ENCODE results near the gene CFHR2. TPM values are rescaled to one million over a fixed set of nuclear protein-coding genes. Genes with fewer than 3 reads are reported as not detected.
"Not testable (repeated sequence)": the region's sequence is repeated elsewhere in the genome, so short reads cannot be mapped to it uniquely, and the experiment has no call there.

CFHR2 gene
- total RNA-seq, 2 experiments from 2014 or later, result not detected

GRCh38 chr1:196902344-196902743 lies 41.2 kb upstream of the CFHR2 start:
- Histone ChIP-seq H3K9me3 (ENCODE audit: low read length) (no peaks in the 10 kb centered on the region), H3K4me1 (ENCODE audit: insufficient read depth, low read length, poor library complexity, severe bottlenecking) (no peaks in the 10 kb centered on the region), H4K20me1 (ENCODE audit: insufficient read depth, low read length) (no peaks in the 10 kb centered on the region), H3K4me3 (ENCODE audit: low read depth, low read length, poor library complexity, severe bottlenecking) (no peak overlapping the region), H3K36me3 (ENCODE audit: insufficient read depth, low read length) (no peaks in the 10 kb centered on the region), H3K79me2 (ENCODE audit: insufficient read depth, low read depth, low read length) (no peaks in the 10 kb centered on the region), H3K27ac (ENCODE audit: low read depth, low read length, poor library complexity, severe bottlenecking) (no peak overlapping the region), H2AFZ (ENCODE audit: low read length) (no peak overlapping the region), H3K9me2 (ENCODE audit: insufficient read depth, low read length) (no peaks in the 10 kb centered on the region), H3K4me2 (ENCODE audit: low read length) (no peak overlapping the region)
- intact Hi-C loops (cut with micrococcal nuclease; ENCODE audit: unreplicated experiment), result no loop called here
- DNase-seq (ENCODE audit: low spot score), result no peak
- no TSS peak for BruUV-seq (replicated peaks)
- TF ChIP-seq CTCF (conservative IDR thresholded peaks at IDR 0.05; ENCODE audit: low read length) (no peak), EZH2phosphoT487 (IDR thresholded peaks at IDR 0.05; ENCODE audit: borderline replicate concordance, low read depth, low read length) (no peak)
- POLR2A ChIA-PET, result interaction anchor here (0.7 kb wide), 1 partner anchor 9 kb away, joined by 3 read pairs; no protein-coding TSS in a partner anchor
- CTCF ChIA-PET (ENCODE audit: unreplicated experiment), result no interaction called here

GRCh38 chr1:196910215-196910614 lies 33.3 kb upstream of the CFHR2 start:
- Histone ChIP-seq H2AFZ (ENCODE audit: low read length) (no peak overlapping the region), H3K4me3 (ENCODE audit: low read depth, low read length, poor library complexity, severe bottlenecking) (no peak overlapping the region), H3K36me3 (ENCODE audit: insufficient read depth, low read length) (no peaks in the 10 kb centered on the region), H3K79me2 (ENCODE audit: insufficient read depth, low read depth, low read length) (no peaks in the 10 kb centered on the region), H3K9me2 (ENCODE audit: insufficient read depth, low read length) (no peaks in the 10 kb centered on the region), H3K4me2 (ENCODE audit: low read length) (no peak overlapping the region), H4K20me1 (ENCODE audit: insufficient read depth, low read length) (no peaks in the 10 kb centered on the region), H3K4me1 (ENCODE audit: insufficient read depth, low read length, poor library complexity, severe bottlenecking) (no peaks in the 10 kb centered on the region), H3K9me3 (ENCODE audit: low read length) (no peaks in the 10 kb centered on the region), H3K27ac (ENCODE audit: low read depth, low read length, poor library complexity, severe bottlenecking) (no peak overlapping the region)
- BruUV-seq (replicated peaks), result no TSS peak
- ChIA-PET CTCF (ENCODE audit: unreplicated experiment) (no interaction called here), POLR2A (no interaction called here)
- intact Hi-C loops (cut with micrococcal nuclease; ENCODE audit: unreplicated experiment), result no loop called here
- DNase-seq (ENCODE audit: low spot score), result no peak
- no peak for TF ChIP-seq EZH2phosphoT487 (IDR thresholded peaks at IDR 0.05; ENCODE audit: borderline replicate concordance, low read depth, low read length)
- no peak for TF ChIP-seq CTCF (conservative IDR thresholded peaks at IDR 0.05; ENCODE audit: low read length)

- H3K4me1 ChIP-seq (ENCODE audit: insufficient read depth, low read length, poor library complexity, severe bottlenecking); H3K9me2 ChIP-seq (ENCODE audit: insufficient read depth, low read length); DNase-seq (ENCODE audit: low spot score); BruUV-seq (replicated peaks); H3K27ac ChIP-seq (ENCODE audit: low read depth, low read length, poor library complexity, severe bottlenecking); H2AFZ ChIP-seq (ENCODE audit: low read length); H4K20me1 ChIP-seq (ENCODE audit: insufficient read depth, low read length); H3K4me2 ChIP-seq (ENCODE audit: low read length); POLR2A ChIA-PET; H3K4me3 ChIP-seq (ENCODE audit: low read depth, low read length, poor library complexity, severe bottlenecking); CTCF ChIA-PET (ENCODE audit: unreplicated experiment); H3K36me3 ChIP-seq (ENCODE audit: insufficient read depth, low read length); intact Hi-C loops (cut with micrococcal nuclease; ENCODE audit: unreplicated experiment); H3K79me2 ChIP-seq (ENCODE audit: insufficient read depth, low read depth, low read length); H3K9me3 ChIP-seq (ENCODE audit: low read length): not testable (repeated sequence)
Observed at GRCh38 chr1:196912283-196912682, 31.3 kb upstream of the CFHR2 start.

GRCh38 chr1:196926839-196927238 lies 16.7 kb upstream of the CFHR2 start:
- CTCF ChIA-PET (ENCODE audit: unreplicated experiment); DNase-seq (ENCODE audit: low spot score); H3K9me3 ChIP-seq (ENCODE audit: low read length): not testable (repeated sequence)

GRCh38 chr1:196932853-196933252 lies 10.7 kb upstream of the CFHR2 start:
- H3K4me1 ChIP-seq (ENCODE audit: insufficient read depth, low read length, poor library complexity, severe bottlenecking); H3K4me3 ChIP-seq (ENCODE audit: low read depth, low read length, poor library complexity, severe bottlenecking); POLR2A ChIA-PET; H3K9me3 ChIP-seq (ENCODE audit: low read length); H3K79me2 ChIP-seq (ENCODE audit: insufficient read depth, low read depth, low read length); CTCF ChIA-PET (ENCODE audit: unreplicated experiment); H3K27ac ChIP-seq (ENCODE audit: low read depth, low read length, poor library complexity, severe bottlenecking); H3K9me2 ChIP-seq (ENCODE audit: insufficient read depth, low read length); intact Hi-C loops (cut with micrococcal nuclease; ENCODE audit: unreplicated experiment); H2AFZ ChIP-seq (ENCODE audit: low read length); DNase-seq (ENCODE audit: low spot score); H4K20me1 ChIP-seq (ENCODE audit: insufficient read depth, low read length); BruUV-seq (replicated peaks); H3K4me2 ChIP-seq (ENCODE audit: low read length); H3K36me3 ChIP-seq (ENCODE audit: insufficient read depth, low read length): not testable (repeated sequence)

More at GRCh38 chr1:196926839-196927238, 16.7 kb upstream of the CFHR2 start:
- H4K20me1 ChIP-seq (ENCODE audit: insufficient read depth, low read length); H2AFZ ChIP-seq (ENCODE audit: low read length); H3K4me3 ChIP-seq (ENCODE audit: low read depth, low read length, poor library complexity, severe bottlenecking); POLR2A ChIA-PET; H3K4me1 ChIP-seq (ENCODE audit: insufficient read depth, low read length, poor library complexity, severe bottlenecking); H3K4me2 ChIP-seq (ENCODE audit: low read length); H3K27ac ChIP-seq (ENCODE audit: low read depth, low read length, poor library complexity, severe bottlenecking); H3K9me2 ChIP-seq (ENCODE audit: insufficient read depth, low read length); BruUV-seq (replicated peaks); H3K36me3 ChIP-seq (ENCODE audit: insufficient read depth, low read length); H3K79me2 ChIP-seq (ENCODE audit: insufficient read depth, low read depth, low read length); intact Hi-C loops (cut with micrococcal nuclease; ENCODE audit: unreplicated experiment): not testable (repeated sequence)

Measured in OCI-LY7 (cell line).